Effector memory CD8-positive, alpha-beta T cell (primary cell): ENCODE measurements around the gene WWC1.

Source experiments
- ATAC-seq: fragments of 150-1000 bp; cut with Tn5 transposase; replicated peaks from 2 replicates; pipeline ENCODE4 v1.10.0; 2021; ENCODE audit warnings: mild to moderate bottlenecking, moderate library complexity
- DNase-seq, 3 experiments: peaks; one replicate each; pipeline ENCODE4 v3.0.0; 2021
- H3K27ac Mint-ChIP-seq, 2 donors: one replicate each; pipeline ENCODE4 v1.8.0; 2022; ENCODE audit warnings: mild to moderate bottlenecking in 2 of 2, mixed read lengths in 2 of 2, moderate library complexity in 2 of 2
- H3K27me3 Mint-ChIP-seq, 2 donors: one replicate each; pipeline ENCODE4 v1.8.0; 2022; ENCODE audit warnings: mixed read lengths in 2 of 2
- H3K36me3 Mint-ChIP-seq: one replicate; pipeline ENCODE4 v1.8.0; 2022; ENCODE audit warnings: mild to moderate bottlenecking, moderate library complexity, mixed read lengths; ENCODE audit not compliant: insufficient read depth
- H3K4me1 Mint-ChIP-seq, 2 donors: one replicate each; pipeline ENCODE4 v1.8.0; 2022; ENCODE audit warnings: low read depth in 2 of 2, mixed read lengths in 2 of 2
- H3K4me3 Mint-ChIP-seq, 2 donors: one replicate each; pipeline ENCODE4 v1.8.0; 2022; ENCODE audit warnings: mild to moderate bottlenecking in 2 of 2, mixed read lengths in 2 of 2, moderate library complexity in 2 of 2
- H3K9me3 Mint-ChIP-seq, 2 donors: one replicate each; pipeline ENCODE4 v1.8.0; 2022; ENCODE audit warnings: mixed read lengths in 2 of 2

The WWC1 gene

GRCh38 chr5:168460606-168461005 is 169.2 kb downstream of the WWC1 start:
- Mint-ChIP-seq H3K9me3 (peaks cover 0 to 2% of the 10 kb centered on the region in 2 donors), H3K27ac (no peak overlapping the region), H3K4me1 (peaks cover 3 to 7% of the 10 kb centered on the region in 2 donors), H3K27me3 (peaks cover 12 to 75% of the 10 kb centered on the region in 2 donors), H3K36me3 (no peaks in the 10 kb centered on the region), H3K4me3 (no peak overlapping the region)
- no peak for DNase-seq
- no peak for ATAC-seq

- DNase-seq: no peak
- peaks cover 0 to 2% of the 10 kb centered on the region in 2 donors for H3K9me3 Mint-ChIP-seq
- H3K27ac Mint-ChIP-seq: no peak overlapping the region
- H3K4me3 Mint-ChIP-seq: no peak overlapping the region
- peaks cover 3 to 7% of the 10 kb centered on the region in 2 donors for H3K4me1 Mint-ChIP-seq
- no peak for ATAC-seq
- H3K36me3 Mint-ChIP-seq: no peaks in the 10 kb centered on the region
- H3K27me3 Mint-ChIP-seq: peaks cover 7 to 65% of the 10 kb centered on the region in 2 donors
Observed at GRCh38 chr5:168463081-168463480, 171.6 kb downstream of the WWC1 start.

GRCh38 chr5:168464214-168464613 is 172.8 kb downstream of the WWC1 start:
- Mint-ChIP-seq H3K27ac (no peak overlapping the region), H3K27me3 (peaks cover 7 to 57% of the 10 kb centered on the region in 2 donors), H3K36me3 (no peaks in the 10 kb centered on the region), H3K9me3 (no peaks in the 10 kb centered on the region), H3K4me3 (no peak overlapping the region), H3K4me1 (peaks cover 3 to 7% of the 10 kb centered on the region in 2 donors)
- DNase-seq (no peak), ATAC-seq (no peak)

GRCh38 chr5:168464641-168465040 is 173.2 kb downstream of the WWC1 start:
- Mint-ChIP-seq H3K9me3 (no peaks in the 10 kb centered on the region), H3K4me3 (no peak overlapping the region), H3K4me1 (peaks cover 3 to 7% of the 10 kb centered on the region in 2 donors), H3K36me3 (no peaks in the 10 kb centered on the region), H3K27me3 (peaks cover 10 to 58% of the 10 kb centered on the region in 2 donors), H3K27ac (no peak overlapping the region)
- no peak for DNase-seq
- ATAC-seq: no peak

- H3K36me3 Mint-ChIP-seq: no peaks in the 10 kb centered on the region
- H3K4me3 Mint-ChIP-seq: no peak overlapping the region
- ATAC-seq (no peak), DNase-seq (no peak)
- H3K27me3 Mint-ChIP-seq: peaks cover 15 to 43% of the 10 kb centered on the region in 2 donors
- no peak overlapping the region for H3K27ac Mint-ChIP-seq
- H3K9me3 Mint-ChIP-seq: no peaks in the 10 kb centered on the region
- H3K4me1 Mint-ChIP-seq: peaks cover 3 to 9% of the 10 kb centered on the region in 2 donors
Observed at GRCh38 chr5:168467755-168468330, 176.4 kb downstream of the WWC1 start.

GRCh38 chr5:168468836-168469235 is 177.4 kb downstream of the WWC1 start:
- H3K27me3 Mint-ChIP-seq: peaks cover 12 to 33% of the 10 kb centered on the region in 2 donors
- ATAC-seq: no peak
- no peaks in the 10 kb centered on the region for H3K36me3 Mint-ChIP-seq
- no peak for DNase-seq
- no peak overlapping the region for H3K27ac Mint-ChIP-seq
- peaks cover 2 to 8% of the 10 kb centered on the region in 2 donors for H3K4me1 Mint-ChIP-seq
- H3K4me3 Mint-ChIP-seq: no peak overlapping the region
- H3K9me3 Mint-ChIP-seq: no peaks in the 10 kb centered on the region

- no peak overlapping the region for H3K27ac Mint-ChIP-seq
- no peak overlapping the region for H3K4me3 Mint-ChIP-seq
- peaks cover 0 to 2% of the 10 kb centered on the region in 2 donors for H3K4me1 Mint-ChIP-seq
- H3K9me3 Mint-ChIP-seq: no peaks in the 10 kb centered on the region
- ATAC-seq: no peak
- peaks cover 8 to 23% of the 10 kb centered on the region in 2 donors for H3K27me3 Mint-ChIP-seq
- H3K36me3 Mint-ChIP-seq: no peaks in the 10 kb centered on the region
- DNase-seq: no peak
Observed at GRCh38 chr5:168469816-168470215, 178.4 kb downstream of the WWC1 start.

GRCh38 chr5:168471785-168472184 is 180.3 kb downstream of the WWC1 start:
- Mint-ChIP-seq H3K9me3 (no peaks in the 10 kb centered on the region), H3K27ac (no peak overlapping the region), H3K4me1 (peaks cover 0 to 2% of the 10 kb centered on the region in 2 donors), H3K27me3 (peaks cover 8 to 21% of the 10 kb centered on the region in 2 donors), H3K4me3 (no peak overlapping the region), H3K36me3 (no peaks in the 10 kb centered on the region)
- no peak for ATAC-seq
- no peak for DNase-seq

- Mint-ChIP-seq H3K4me3 (no peak overlapping the region), H3K4me1 (peaks cover 0 to 5% of the 10 kb centered on the region in 2 donors), H3K27ac (no peak overlapping the region), H3K36me3 (no peaks in the 10 kb centered on the region), H3K9me3 (no peaks in the 10 kb centered on the region), H3K27me3 (peaks cover 8 to 26% of the 10 kb centered on the region in 2 donors)
- ATAC-seq (no peak), DNase-seq (no peak)
Observed at GRCh38 chr5:168472329-168472728, 180.9 kb downstream of the WWC1 start.

GRCh38 chr5:168474319-168474718 is 182.9 kb downstream of the WWC1 start:
- Mint-ChIP-seq H3K36me3 (no peaks in the 10 kb centered on the region), H3K27ac (no peak overlapping the region), H3K27me3 (peaks cover 8 to 34% of the 10 kb centered on the region in 2 donors), H3K4me3 (no peak overlapping the region), H3K9me3 (no peaks in the 10 kb centered on the region), H3K4me1 (peaks cover 0 to 5% of the 10 kb centered on the region in 2 donors)
- ATAC-seq (no peak), DNase-seq (no peak)

- ATAC-seq (no peak), DNase-seq (no peak)
- Mint-ChIP-seq H3K4me1 (peaks cover 2 to 6% of the 10 kb centered on the region in 2 donors), H3K36me3 (no peaks in the 10 kb centered on the region), H3K27me3 (peaks cover 0 to 16% of the 10 kb centered on the region in 2 donors), H3K4me3 (no peak overlapping the region), H3K9me3 (no peaks in the 10 kb centered on the region), H3K27ac (no peak overlapping the region)
Observed at GRCh38 chr5:168477060-168477459, 185.6 kb downstream of the WWC1 start.

GRCh38 chr5:168479166-168479565 is 187.7 kb downstream of the WWC1 start:
- no peak for DNase-seq
- H3K27ac Mint-ChIP-seq: no peak overlapping the region
- no peaks in the 10 kb centered on the region for H3K36me3 Mint-ChIP-seq
- ATAC-seq: no peak
- no peak overlapping the region for H3K4me3 Mint-ChIP-seq
- peaks cover 0 to 24% of the 10 kb centered on the region in 2 donors for H3K27me3 Mint-ChIP-seq
- H3K4me1 Mint-ChIP-seq: peaks cover 2 to 9% of the 10 kb centered on the region in 2 donors
- no peaks in the 10 kb centered on the region for H3K9me3 Mint-ChIP-seq

- Mint-ChIP-seq H3K4me1 (peaks cover 8 to 16% of the 10 kb centered on the region in 2 donors), H3K27ac (peak overlapping the region in 1 of 2 donors; percentile 72), H3K4me3 (no peak overlapping the region), H3K9me3 (no peaks in the 10 kb centered on the region), H3K27me3 (peaks cover 0 to 24% of the 10 kb centered on the region in 2 donors), H3K36me3 (no peaks in the 10 kb centered on the region)
- no peak for ATAC-seq
- no peak for DNase-seq
Observed at GRCh38 chr5:168480601-168481000, 189.2 kb downstream of the WWC1 start.

- Mint-ChIP-seq H3K27me3 (peaks cover 0 to 24% of the 10 kb centered on the region in 2 donors), H3K4me3 (peak overlapping the region; percentile 50 to 69), H3K36me3 (peaks cover 2% of the 10 kb centered on the region), H3K9me3 (no peaks in the 10 kb centered on the region), H3K4me1 (peaks cover 16 to 23% of the 10 kb centered on the region in 2 donors), H3K27ac (peak overlapping the region in 1 of 2 donors; percentile 72)
- peak; percentile 8 for ATAC-seq
- DNase-seq: peak in 1 of 3 experiments; percentile 6
Observed at GRCh38 chr5:168481330-168481788, 189.9 kb downstream of the WWC1 start.
